ENCODE measurements around the gene ERBB4.

DNA sequence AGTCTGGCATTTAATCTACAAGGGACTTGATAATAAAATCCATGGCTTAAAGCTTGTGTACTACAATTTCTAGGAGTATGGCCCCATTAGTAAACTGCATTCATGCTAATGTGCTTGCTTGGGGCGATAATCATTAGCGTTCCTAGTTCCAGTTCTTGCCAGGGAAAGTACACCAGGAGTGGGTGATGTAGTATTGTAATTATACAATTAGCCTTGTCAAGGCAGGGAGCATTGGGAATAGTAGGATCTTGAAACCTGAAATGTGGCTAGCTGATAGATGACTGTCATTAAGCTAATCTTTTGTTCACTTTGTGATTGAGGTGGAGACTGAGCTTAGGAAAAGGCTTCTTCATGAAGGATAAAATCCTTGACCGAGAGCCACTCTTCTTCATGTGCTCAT lies 993.0 kb downstream of the ERBB4 start:
- TF ChIP-seq, protein P1, sequence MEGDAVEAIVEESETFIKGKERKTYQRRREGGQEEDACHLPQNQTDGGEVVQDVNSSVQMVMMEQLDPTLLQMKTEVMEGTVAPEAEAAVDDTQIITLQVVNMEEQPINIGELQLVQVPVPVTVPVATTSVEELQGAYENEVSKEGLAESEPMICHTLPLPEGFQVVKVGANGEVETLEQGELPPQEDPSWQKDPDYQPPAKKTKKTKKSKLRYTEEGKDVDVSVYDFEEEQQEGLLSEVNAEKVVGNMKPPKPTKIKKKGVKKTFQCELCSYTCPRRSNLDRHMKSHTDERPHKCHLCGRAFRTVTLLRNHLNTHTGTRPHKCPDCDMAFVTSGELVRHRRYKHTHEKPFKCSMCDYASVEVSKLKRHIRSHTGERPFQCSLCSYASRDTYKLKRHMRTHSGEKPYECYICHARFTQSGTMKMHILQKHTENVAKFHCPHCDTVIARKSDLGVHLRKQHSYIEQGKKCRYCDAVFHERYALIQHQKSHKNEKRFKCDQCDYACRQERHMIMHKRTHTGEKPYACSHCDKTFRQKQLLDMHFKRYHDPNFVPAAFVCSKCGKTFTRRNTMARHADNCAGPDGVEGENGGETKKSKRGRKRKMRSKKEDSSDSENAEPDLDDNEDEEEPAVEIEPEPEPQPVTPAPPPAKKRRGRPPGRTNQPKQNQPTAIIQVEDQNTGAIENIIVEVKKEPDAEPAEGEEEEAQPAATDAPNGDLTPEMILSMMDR (IDR thresholded peaks at IDR 0.05), result no peak
- TF ChIP-seq POLR2A (IDR thresholded peaks at IDR 0.05) (no peak), EP300 (IDR thresholded peaks at IDR 0.05) (no peak)

All from ovary (tissue), 3 donors.